C4-2B (cell line): Measurements from ENCODE around the gene HS1BP3.

Experiments used
- H3K27ac ChIP-seq: fragments of 450-650 bp; 2 replicates; pipeline ENCODE4 v1.5.1; 2017
- ZFX ChIP-seq: fragments of 450-650 bp; IDR thresholded peaks from 2 replicates; pipeline ENCODE4 v1.6.1; 2017
- TF ChIP-seq, protein P1 (sequence below): fragments of 450-650 bp; conservative IDR thresholded peaks from 2 replicates; pipeline ENCODE4 v1.5.1; 2017; ENCODE audit warnings: mild to moderate bottlenecking

The HS1BP3 gene

DNA sequence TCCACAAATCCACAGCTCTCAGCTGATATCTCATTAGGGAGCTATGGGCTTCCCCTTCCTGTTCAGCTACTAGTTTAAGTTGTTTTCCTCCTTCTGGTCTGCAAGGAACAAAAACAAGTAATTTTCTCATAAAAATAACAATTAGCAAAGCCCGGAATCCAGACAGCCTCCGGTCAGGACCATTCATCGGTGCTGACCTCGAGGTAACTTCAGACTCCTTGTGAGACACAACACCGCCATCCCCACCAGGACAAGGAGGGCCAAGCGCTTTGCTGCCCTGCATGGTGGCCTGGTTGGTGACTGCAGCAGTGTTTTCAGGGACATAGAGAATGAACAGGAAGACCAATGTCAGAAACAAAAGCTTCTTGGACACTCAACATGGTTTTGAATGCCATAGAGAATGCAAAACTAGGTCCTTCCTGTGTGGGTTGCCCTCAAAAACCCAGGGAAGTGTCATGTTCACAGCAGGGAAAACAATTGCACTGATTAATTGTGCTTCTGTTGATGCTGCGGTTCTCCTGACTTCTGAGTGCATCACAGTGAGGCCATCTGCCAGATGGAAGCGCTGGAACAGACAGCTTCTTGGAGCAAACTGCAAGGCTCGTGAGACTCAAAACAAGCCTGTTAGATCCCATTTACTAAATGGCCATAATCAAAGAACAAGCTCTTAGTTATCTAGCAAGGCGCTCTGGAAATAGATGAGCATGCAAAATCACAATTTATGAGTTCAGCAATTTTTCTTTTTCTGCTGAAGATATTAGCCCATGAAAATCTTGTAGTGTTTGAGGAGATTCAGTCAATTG, 77.1 kb downstream of the HS1BP3 start:
- H3K27ac ChIP-seq: no peak overlapping the region
- TF ChIP-seq, protein P1, sequence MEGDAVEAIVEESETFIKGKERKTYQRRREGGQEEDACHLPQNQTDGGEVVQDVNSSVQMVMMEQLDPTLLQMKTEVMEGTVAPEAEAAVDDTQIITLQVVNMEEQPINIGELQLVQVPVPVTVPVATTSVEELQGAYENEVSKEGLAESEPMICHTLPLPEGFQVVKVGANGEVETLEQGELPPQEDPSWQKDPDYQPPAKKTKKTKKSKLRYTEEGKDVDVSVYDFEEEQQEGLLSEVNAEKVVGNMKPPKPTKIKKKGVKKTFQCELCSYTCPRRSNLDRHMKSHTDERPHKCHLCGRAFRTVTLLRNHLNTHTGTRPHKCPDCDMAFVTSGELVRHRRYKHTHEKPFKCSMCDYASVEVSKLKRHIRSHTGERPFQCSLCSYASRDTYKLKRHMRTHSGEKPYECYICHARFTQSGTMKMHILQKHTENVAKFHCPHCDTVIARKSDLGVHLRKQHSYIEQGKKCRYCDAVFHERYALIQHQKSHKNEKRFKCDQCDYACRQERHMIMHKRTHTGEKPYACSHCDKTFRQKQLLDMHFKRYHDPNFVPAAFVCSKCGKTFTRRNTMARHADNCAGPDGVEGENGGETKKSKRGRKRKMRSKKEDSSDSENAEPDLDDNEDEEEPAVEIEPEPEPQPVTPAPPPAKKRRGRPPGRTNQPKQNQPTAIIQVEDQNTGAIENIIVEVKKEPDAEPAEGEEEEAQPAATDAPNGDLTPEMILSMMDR: no peak
- no peak for TF ChIP-seq ZFX

DNA sequence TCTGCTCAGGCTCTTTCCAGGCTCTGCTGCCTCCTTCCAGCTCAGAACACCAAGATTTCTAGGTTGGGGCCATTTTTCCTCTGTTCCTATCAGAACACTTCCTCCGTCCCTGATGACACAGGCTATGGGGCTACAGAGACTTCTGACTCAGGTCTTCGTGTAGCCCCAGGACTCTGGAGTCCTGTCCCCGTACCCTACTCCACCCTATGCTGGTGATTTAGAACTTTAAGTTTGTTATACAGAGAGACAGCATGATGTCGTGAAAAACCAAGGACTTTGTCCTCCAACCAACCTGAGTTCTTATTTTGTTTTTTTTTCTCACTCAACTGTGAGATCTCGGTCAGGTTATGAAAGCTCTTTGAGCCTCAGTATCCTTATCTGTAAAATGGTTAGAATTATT, 78.7 kb downstream of the HS1BP3 start:
- TF ChIP-seq, protein P1: no peak
- TF ChIP-seq ZFX: no peak
- no peak overlapping the region for H3K27ac ChIP-seq

GRCh38 chr2:20571644-20572215, 79.2 kb downstream of the HS1BP3 start:
- H3K27ac ChIP-seq: no peak overlapping the region
- no peak for TF ChIP-seq ZFX
- TF ChIP-seq, protein P1: no peak

- no peak for TF ChIP-seq ZFX
- TF ChIP-seq, protein P1: no peak
- H3K27ac ChIP-seq: no peak overlapping the region
Measured at GRCh38 chr2:20571231-20571630, 79.7 kb downstream of the HS1BP3 start.

- no peak for TF ChIP-seq ZFX
- TF ChIP-seq, protein P1: no peak
Measured at GRCh38 chr2:20570249-20570648, 80.6 kb downstream of the HS1BP3 start.

DNA sequence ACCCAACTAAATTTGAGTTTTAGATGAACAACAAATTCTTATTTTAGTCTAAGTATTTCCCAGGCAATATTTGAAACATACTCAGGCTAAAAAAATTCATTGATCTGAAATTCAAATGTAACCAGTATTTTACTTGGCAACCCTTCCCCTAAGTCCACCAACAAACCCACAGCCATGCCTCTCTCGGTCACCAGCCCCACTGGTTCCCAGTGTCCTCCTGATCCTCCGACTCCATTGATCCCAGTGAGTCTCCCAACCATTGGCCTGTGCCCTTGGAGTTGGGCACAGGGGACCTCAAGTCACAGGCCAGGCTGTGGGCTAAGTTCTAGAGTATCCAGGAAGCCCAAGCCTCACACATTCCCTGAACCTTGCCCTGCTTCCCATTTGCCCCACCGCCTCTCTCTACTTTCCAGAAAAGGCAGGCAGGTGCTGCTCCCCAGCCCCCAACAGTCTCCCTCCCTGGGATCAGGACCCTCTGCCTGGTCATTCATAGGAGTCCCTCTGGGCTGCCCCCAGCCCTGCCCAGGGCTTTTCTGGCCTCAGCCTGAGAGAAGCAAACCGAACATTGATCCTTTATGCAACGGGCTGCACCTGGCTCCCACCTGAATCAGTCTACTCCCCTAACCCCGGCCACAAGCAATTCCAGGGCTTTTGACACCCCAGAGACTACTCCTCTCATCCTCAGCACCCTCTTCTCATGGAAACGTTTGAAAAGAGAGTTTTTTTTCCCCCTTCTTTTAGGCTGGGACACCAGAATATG, 81.3 kb downstream of the HS1BP3 start:
- H3K27ac ChIP-seq: no peak overlapping the region
- TF ChIP-seq ZFX: no peak
- TF ChIP-seq, protein P1: no peak

More at GRCh38 chr2:20570249-20570648, 80.6 kb downstream of the HS1BP3 start:
- H3K27ac ChIP-seq: no peak overlapping the region
